ENCODE data around the gene EML4. TPM values are rescaled to one million over a fixed set of nuclear protein-coding genes. Genes with fewer than 3 reads are reported as not detected.

Gene EML4
- total and polyA plus RNA-seq, 9 of the 15 experiments (the other 6 are each of a cell fraction or from before 2014, with no cell fraction given), result 14.7 to 48.3 (median 36.5) TPM

DNA sequence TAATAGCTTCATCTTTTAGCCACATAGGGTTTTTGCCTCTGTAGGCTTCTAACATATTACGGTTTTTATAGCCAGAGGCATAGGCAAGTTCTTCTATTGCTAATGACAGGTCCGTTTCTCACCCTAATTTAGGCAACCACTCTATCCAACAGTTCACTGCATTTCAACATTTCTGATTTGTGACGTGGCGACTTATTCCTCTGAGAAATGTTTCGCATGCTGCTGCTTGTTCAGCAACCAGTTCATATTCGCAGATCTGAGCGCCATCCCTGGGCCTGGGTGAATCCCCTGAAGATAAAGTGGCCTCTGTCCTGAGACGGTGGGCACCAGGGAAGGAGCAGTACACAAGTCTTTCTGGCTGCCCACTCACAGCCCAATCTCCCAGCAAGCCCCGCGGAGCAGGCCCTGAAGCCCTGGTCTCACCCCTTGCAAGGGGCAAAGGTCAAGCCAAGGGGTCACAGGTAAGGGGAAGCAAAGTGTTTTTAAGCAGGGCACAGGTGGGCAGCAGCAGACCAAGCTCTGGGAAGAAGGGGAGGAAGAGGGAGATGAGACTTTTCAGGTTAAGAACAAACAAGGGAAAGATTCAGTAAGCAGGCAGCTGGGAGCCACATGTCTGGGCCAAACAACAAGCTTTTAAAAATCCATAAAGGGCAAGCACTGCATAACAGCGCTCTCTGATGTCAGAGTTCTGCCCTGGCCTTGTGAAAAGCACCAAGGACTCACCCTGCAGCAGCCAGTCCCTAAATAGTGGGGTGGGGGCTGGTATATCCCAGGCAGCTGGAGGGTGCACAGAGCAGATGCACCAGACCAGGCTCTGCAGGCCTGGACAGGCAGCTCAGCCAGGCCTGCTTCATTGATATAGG lies 202.7 kb downstream of the EML4 start:
- no peak overlapping the region for H3K4me2 ChIP-seq (ENCODE audit: insufficient read depth, low read length)
- peaks cover 3 to 19% of the 10 kb centered on the region in 2 experiments for H3K27me3 ChIP-seq (ENCODE audit: control insufficient read depth in 2 of 2, insufficient read depth in 2 of 2, low read length in 2 of 2)
- H3K4me3 ChIP-seq, result no peak overlapping the region
- no TSS peak for BruUV-seq (replicated peaks)
- ATAC-seq, result no peak
- H3K9me1 ChIP-seq (ENCODE audit: control insufficient read depth, insufficient read depth, low read length), result no peaks in the 10 kb centered on the region
- H3K9ac ChIP-seq (ENCODE audit: insufficient read depth in 1 of 2, low read depth in 2 of 2, low read length in 2 of 2), result no peak overlapping the region
- H4K20me1 ChIP-seq (replicated peaks; ENCODE audit: control insufficient read depth, insufficient read depth, low read length), result no peaks in the 10 kb centered on the region
- H3K36me3 ChIP-seq (ENCODE audit: control insufficient read depth, insufficient read depth, low read length), result no peaks in the 10 kb centered on the region
- intact Hi-C loops (cut with micrococcal nuclease), result no loop called here
- no peak overlapping the region for H3K27ac ChIP-seq (ENCODE audit: extremely low read depth, low read depth, low read length)
- no peaks in the 10 kb centered on the region for H3K4me1 ChIP-seq (replicated peaks in 1 of 2; ENCODE audit: control insufficient read depth in 2 of 2, insufficient read depth in 2 of 2, low read length in 2 of 2)
- no peaks in the 10 kb centered on the region for H3K79me2 ChIP-seq (ENCODE audit: control insufficient read depth, insufficient read depth, low read length)
- no peak overlapping the region for H2AFZ ChIP-seq (ENCODE audit: low read depth, low read length)
- WGBS (ENCODE audit: insufficient coverage, low coverage, missing lambda C conversion rate), result 48% methylated on average over 11 of the region's 11 CpGs
- in situ Hi-C loops (cut with MboI), result no loop called here
- TF ChIP-seq, protein P1, sequence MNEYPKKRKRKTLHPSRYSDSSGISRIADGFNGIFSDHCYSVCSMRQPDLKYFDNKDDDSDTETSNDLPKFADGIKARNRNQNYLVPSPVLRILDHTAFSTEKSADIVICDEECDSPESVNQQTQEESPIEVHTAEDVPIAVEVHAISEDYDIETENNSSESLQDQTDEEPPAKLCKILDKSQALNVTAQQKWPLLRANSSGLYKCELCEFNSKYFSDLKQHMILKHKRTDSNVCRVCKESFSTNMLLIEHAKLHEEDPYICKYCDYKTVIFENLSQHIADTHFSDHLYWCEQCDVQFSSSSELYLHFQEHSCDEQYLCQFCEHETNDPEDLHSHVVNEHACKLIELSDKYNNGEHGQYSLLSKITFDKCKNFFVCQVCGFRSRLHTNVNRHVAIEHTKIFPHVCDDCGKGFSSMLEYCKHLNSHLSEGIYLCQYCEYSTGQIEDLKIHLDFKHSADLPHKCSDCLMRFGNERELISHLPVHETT (CRISPR knock-in tag; conservative IDR thresholded peaks at IDR 0.05 in 1 of 2, IDR thresholded peaks at IDR 0.05 in 1 of 2), result no peak
- TF ChIP-seq, protein P2, sequence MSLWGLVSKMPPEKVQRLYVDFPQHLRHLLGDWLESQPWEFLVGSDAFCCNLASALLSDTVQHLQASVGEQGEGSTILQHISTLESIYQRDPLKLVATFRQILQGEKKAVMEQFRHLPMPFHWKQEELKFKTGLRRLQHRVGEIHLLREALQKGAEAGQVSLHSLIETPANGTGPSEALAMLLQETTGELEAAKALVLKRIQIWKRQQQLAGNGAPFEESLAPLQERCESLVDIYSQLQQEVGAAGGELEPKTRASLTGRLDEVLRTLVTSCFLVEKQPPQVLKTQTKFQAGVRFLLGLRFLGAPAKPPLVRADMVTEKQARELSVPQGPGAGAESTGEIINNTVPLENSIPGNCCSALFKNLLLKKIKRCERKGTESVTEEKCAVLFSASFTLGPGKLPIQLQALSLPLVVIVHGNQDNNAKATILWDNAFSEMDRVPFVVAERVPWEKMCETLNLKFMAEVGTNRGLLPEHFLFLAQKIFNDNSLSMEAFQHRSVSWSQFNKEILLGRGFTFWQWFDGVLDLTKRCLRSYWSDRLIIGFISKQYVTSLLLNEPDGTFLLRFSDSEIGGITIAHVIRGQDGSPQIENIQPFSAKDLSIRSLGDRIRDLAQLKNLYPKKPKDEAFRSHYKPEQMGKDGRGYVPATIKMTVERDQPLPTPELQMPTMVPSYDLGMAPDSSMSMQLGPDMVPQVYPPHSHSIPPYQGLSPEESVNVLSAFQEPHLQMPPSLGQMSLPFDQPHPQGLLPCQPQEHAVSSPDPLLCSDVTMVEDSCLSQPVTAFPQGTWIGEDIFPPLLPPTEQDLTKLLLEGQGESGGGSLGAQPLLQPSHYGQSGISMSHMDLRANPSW (CRISPR knock-in tag; IDR thresholded peaks at IDR 0.05), result no peak
- TF ChIP-seq NR2C1 (IDR thresholded peaks at IDR 0.05) (0 out of 2 replicates have a peak, but pooled peaks have one; percentile 38), NR2C1 (tag; IDR thresholded peaks at IDR 0.05) (no peak)
- ChIA-PET POLR2A (interaction anchor here (0.7 kb wide), 1 partner anchor 491 kb away, joined by 4 read pairs; no protein-coding TSS in a partner anchor), CTCF (ENCODE audit: low intra/inter-chr PET ratio) (no interaction called here)
- no peaks in the 10 kb centered on the region for H3K9me3 ChIP-seq (replicated peaks; ENCODE audit: control insufficient read depth, insufficient read depth, low read depth, low read length)
- no peak for DNase-seq (ENCODE audit: extremely low read depth in 1 of 4, low spot score in 3 of 4)
- FAIRE-seq, result no peak
